Inflammatory macrophage treated with lipopolysaccharide for 1 hour (primary cell): ENCODE data around the gene FIS1.
"Not testable (repeated sequence)": the region's sequence is repeated elsewhere in the genome, so short reads cannot be mapped to it uniquely, and the experiment has no call there.

Experiments
- DNase-seq, 2 donors: peaks; one replicate each; pipeline ENCODE4 v3.0.0-alpha.2; 2020 to 2022

Gene FIS1

DNA sequence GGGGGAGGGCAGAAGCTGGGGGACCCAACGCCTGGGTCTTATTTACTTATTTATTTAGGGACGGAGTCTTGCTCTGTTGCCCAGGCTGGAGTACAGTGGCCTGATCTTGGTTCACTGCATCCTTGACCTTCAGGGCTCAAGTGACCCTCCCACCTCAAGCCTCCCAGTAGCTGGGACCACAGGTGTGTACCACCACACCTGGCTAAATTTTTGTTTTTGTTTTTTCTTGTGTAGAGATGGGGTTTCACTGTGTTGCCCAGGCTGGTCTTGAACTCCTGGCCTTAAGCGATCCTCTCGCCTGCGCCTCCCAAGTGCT is 42.3 kb downstream of the FIS1 start:
- no peak for DNase-seq

DNA sequence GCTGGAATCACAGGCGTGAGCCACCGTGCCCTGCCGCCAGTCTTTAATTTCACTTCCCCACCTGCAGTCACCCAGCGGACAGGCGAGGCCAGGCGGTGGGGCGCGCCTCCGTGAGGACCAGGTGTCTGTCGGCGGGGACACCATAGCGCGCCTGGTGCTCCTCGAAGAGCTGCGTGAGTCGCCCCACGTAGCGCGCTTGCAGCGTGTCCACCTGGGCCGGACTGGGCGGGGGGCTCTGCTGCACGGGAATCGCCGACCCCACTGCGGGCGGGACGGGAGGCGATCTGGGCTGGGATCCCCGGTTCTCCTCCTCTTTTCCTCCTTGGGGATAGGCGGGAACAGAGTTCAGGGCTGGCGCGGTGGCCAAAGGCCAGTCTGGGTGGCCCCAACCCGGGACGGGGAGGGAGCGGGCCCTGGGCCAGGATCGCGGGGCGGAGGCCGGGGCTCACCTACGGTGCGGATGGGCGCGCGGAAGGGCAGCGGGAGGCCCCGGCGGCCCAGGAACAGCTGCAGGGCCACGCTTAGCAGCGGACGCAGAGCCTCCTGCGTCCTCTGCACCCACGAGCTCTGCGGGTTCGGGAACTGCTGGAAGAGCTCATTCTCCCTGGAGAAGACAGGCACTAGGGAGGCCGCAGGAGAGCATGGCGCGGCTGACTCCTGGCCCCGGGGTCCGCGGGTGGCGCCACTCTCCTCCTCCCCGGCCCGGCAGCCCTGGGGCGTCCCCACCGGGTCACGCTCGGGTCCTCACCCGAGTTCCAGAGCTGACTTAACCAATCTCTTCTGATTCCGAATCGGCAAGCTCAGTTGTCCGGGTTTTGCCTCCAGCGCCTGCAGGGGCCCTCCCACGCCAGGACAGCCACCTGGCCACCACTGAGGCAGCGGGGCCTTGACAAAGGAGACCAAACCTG is 42.9 kb downstream of the FIS1 start:
- no peak for DNase-seq

DNA sequence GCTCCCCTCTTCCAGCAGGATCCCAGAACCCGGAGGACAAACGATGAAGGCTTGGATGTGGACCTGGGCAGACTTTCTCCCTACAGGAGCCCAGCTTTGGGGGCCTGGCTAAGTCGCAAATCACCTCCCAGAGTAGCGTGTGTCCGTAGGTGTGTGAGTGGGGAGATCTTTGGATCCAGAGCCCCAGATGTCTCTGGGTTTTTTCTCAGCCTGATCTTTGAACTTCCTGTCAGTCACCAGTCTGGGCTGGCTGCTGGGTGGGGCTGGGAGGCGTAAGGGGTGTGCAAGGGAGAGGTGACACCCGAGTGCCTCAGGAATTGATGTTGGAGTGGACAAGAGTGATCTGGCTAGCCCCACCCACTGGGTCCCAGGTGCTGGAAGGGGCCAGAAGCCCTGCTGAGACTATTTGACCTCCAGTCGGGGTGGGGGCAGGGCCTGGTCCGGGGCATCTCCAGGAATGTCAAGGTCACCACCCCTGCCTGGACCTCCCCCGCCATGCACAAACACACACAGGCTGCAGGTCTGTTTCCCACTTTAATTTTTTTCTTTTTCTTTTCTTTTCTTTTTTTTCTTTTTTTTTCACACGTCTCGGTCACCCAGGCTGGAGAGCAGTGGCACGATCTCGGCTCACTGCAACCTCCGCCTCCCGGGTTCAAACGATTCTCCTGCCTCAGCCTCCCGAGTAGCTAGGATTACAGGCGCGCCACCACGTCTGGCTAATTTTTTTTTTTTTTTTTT is 43.9 kb downstream of the FIS1 start, which contains the start of gene MOGAT3:
MOGAT3 (minus strand) TSS at position 175 of the 738 bp plus-strand sequence. CDS start 182 bp downstream, outside the sequence.
- no peak for DNase-seq

DNA sequence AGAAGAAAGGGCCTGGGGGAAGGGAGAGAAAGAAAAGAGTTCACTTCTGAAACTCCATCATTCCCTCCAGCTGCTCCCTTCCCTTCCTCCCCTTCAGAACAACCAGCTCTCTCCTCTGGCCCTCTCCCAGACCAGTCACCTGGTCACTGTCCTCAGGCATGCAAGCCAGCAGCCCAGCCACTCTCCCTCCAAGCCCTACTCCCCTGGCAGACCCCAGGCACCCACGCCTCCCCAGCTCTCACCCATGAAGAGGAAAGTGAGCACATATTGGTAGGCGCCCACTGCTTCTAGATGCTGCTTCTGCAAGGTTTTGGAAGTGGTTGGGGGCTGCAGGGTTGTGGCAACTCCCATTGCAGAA is 44.4 kb downstream of the FIS1 start:
- no peak for DNase-seq

DNA sequence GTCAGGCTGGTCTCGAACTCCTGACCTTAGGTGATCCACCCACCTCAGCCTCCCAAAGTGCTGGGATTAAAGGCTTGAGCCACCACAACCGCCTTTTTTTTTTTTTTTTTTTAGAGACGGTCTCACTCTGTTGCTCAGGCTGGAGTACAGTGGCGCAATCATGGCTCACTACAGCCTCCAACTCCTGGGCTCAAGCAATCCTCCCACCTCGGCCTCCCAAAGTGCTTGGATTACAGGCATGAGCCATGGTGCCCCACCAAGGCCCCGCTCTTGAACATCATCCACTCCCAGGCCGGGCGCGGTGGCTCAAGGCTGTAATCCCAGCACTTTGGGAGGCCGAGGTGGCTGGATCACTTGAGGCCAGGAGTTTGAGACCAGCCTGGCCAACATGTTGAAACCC is 45.4 kb downstream of the FIS1 start:
- not testable (repeated sequence) for DNase-seq

DNA sequence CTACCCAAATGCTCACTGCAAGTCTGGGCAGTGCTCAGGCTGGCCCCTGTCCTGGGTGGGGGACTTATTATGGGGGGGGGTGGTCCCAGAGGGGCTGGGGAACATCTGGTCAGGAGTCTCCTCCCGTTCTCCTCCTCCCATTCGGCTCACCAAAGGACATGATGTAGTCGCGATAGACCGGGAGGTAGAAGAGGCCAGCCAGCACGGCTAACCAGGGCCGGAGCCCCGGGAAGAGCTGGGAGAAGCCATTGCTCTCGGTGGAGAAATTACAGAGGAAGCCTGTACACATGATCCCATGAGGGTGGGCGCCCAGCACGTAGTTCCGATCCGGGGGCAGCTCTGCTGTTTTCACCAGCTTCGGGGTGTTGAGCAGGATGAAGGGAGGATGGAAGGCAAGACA is 46.4 kb downstream of the FIS1 start:
- no peak for DNase-seq

DNA sequence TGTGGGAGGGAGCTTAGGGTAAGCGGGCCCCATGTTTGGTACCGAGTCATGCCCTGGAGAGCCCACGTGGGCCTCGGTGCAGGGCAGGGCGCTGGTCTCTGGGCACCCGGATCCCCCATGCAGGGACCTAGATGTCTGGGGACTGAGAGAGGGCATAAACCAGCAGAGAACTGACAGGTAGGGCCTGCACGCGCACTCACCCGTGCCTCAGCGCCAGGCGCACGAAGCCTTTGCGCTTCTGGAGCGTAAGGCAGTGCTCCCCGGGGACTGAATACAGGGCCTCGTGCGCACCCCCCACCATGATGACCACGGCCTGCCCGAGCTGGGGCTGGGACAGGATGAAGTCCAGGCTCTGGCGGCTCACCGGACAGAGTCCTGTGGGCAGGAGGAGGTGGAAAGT is 46.9 kb downstream of the FIS1 start:
- DNase-seq = no peak

DNA sequence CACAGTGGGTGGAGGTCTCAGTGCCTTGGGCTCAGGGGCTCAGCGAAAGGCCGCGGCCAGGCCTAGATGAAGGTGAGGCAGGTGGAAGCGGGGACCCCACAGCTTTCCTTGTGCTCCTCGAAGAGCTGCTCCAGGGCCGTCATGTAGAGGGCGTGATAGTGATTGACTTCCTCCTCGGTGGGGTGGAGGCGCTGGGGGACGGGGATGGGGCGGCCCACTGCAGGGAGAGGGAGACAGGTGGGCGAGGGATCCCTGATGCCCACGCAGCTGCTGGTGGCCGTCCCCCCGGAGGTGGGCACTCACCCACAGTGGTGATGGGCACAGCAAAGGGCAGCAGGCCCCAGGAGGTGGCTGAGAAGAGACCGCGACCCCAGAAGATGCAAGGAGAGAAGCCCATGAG is 49.0 kb downstream of the FIS1 start:
- DNase-seq = no peak
